T-helper 2 cell treated with Interferon-gamma antibody and Interleukin-4, amounts not matched to agents 5 μg/mL and 100 μg/mL, for 36 hours (primary cell): Measurements from ENCODE around the gene RAB11FIP3.

Experiments
- DNase-seq: peaks from one replicate; pipeline ENCODE4 v3.0.0; 2021; ENCODE audit warnings: low spot score
- H3K27ac Mint-ChIP-seq: one replicate; pipeline ENCODE4 v1.8.0; 2021; ENCODE audit warnings: mild to moderate bottlenecking, mixed read lengths
- H3K27me3 Mint-ChIP-seq: one replicate; pipeline ENCODE4 v1.8.0; 2021; ENCODE audit warnings: low read depth, mixed read lengths
- H3K36me3 Mint-ChIP-seq: one replicate; pipeline ENCODE4 v1.8.0; 2021; ENCODE audit warnings: low read depth, mixed read lengths
- H3K4me1 Mint-ChIP-seq: one replicate; pipeline ENCODE4 v1.8.0; 2021; ENCODE audit warnings: low read depth, mixed read lengths
- H3K4me3 Mint-ChIP-seq: one replicate; pipeline ENCODE4 v1.8.0; 2022; ENCODE audit warnings: mild to moderate bottlenecking, moderate library complexity, mixed read lengths
- H3K9me3 Mint-ChIP-seq: one replicate; pipeline ENCODE4 v1.8.0; 2021; ENCODE audit warnings: mixed read lengths

The RAB11FIP3 gene

GRCh38 chr16:559411-560203 lies 134.2 kb downstream of the RAB11FIP3 start:
- Mint-ChIP-seq H3K4me3 (no peak overlapping the region), H3K9me3 (no peaks in the 10 kb centered on the region), H3K36me3 (no peaks in the 10 kb centered on the region), H3K27ac (no peak overlapping the region), H3K4me1 (no peaks in the 10 kb centered on the region), H3K27me3 (peaks cover 12% of the 10 kb centered on the region)
- no peak for DNase-seq

- DNase-seq = no peak
- no peaks in the 10 kb centered on the region for H3K4me1 Mint-ChIP-seq
- no peak within 1 kb of the TSS for H3K4me3 Mint-ChIP-seq
- no peaks in the 10 kb centered on the region for H3K36me3 Mint-ChIP-seq
- no peaks in the 10 kb centered on the region for H3K9me3 Mint-ChIP-seq
- peaks cover 12% of the 10 kb centered on the region for H3K27me3 Mint-ChIP-seq
- H3K27ac Mint-ChIP-seq = no peak within 1 kb of the TSS
Measured at GRCh38 chr16:560204-560700, 134.8 kb downstream of the RAB11FIP3 start, which contains the start of gene PRR35. Gene PRR35, plus strand, starts transcription at chr16:560394. Its CDS starts 2,901 bp downstream, at chr16:563295.

GRCh38 chr16:560701-561412 lies 135.4 kb downstream of the RAB11FIP3 start:
- H3K4me1 Mint-ChIP-seq = no peaks in the 10 kb centered on the region
- H3K27ac Mint-ChIP-seq = no peak overlapping the region
- no peaks in the 10 kb centered on the region for H3K36me3 Mint-ChIP-seq
- H3K4me3 Mint-ChIP-seq = no peak overlapping the region
- H3K9me3 Mint-ChIP-seq = no peaks in the 10 kb centered on the region
- H3K27me3 Mint-ChIP-seq = peaks cover 12% of the 10 kb centered on the region
- no peak for DNase-seq

- DNase-seq = no peak
- peaks cover 12% of the 10 kb centered on the region for H3K27me3 Mint-ChIP-seq
- no peaks in the 10 kb centered on the region for H3K9me3 Mint-ChIP-seq
- H3K4me3 Mint-ChIP-seq = no peak overlapping the region
- no peak overlapping the region for H3K27ac Mint-ChIP-seq
- no peaks in the 10 kb centered on the region for H3K4me1 Mint-ChIP-seq
- H3K36me3 Mint-ChIP-seq = no peaks in the 10 kb centered on the region
Measured at GRCh38 chr16:561413-561794, 136.0 kb downstream of the RAB11FIP3 start.

GRCh38 chr16:561957-562938 lies 136.8 kb downstream of the RAB11FIP3 start:
- H3K27me3 Mint-ChIP-seq = peaks cover 12% of the 10 kb centered on the region
- no peak for DNase-seq
- peaks cover 7% of the 10 kb centered on the region for H3K4me1 Mint-ChIP-seq
- no peaks in the 10 kb centered on the region for H3K9me3 Mint-ChIP-seq
- H3K36me3 Mint-ChIP-seq = no peaks in the 10 kb centered on the region
- H3K27ac Mint-ChIP-seq = no peak overlapping the region
- no peak overlapping the region for H3K4me3 Mint-ChIP-seq

- Mint-ChIP-seq H3K9me3 (no peaks in the 10 kb centered on the region), H3K27ac (no peak overlapping the region), H3K4me3 (no peak overlapping the region), H3K27me3 (peaks cover 12% of the 10 kb centered on the region), H3K4me1 (peaks cover 8% of the 10 kb centered on the region), H3K36me3 (no peaks in the 10 kb centered on the region)
- DNase-seq = no peak
Measured at GRCh38 chr16:563072-563644, 137.7 kb downstream of the RAB11FIP3 start.

GRCh38 chr16:564690-565418 lies 139.4 kb downstream of the RAB11FIP3 start:
- Mint-ChIP-seq H3K36me3 (no peaks in the 10 kb centered on the region), H3K4me1 (peaks cover 13% of the 10 kb centered on the region), H3K27ac (no peak overlapping the region), H3K9me3 (no peaks in the 10 kb centered on the region), H3K27me3 (peaks cover 6% of the 10 kb centered on the region), H3K4me3 (no peak overlapping the region)
- DNase-seq = no peak

GRCh38 chr16:565419-566330 lies 140.2 kb downstream of the RAB11FIP3 start:
- H3K27ac Mint-ChIP-seq = no peak overlapping the region
- H3K4me1 Mint-ChIP-seq = peaks cover 14% of the 10 kb centered on the region
- peaks cover 6% of the 10 kb centered on the region for H3K27me3 Mint-ChIP-seq
- H3K9me3 Mint-ChIP-seq = no peaks in the 10 kb centered on the region
- no peaks in the 10 kb centered on the region for H3K36me3 Mint-ChIP-seq
- DNase-seq = no peak
- no peak overlapping the region for H3K4me3 Mint-ChIP-seq

- H3K36me3 Mint-ChIP-seq = no peaks in the 10 kb centered on the region
- peaks cover 6% of the 10 kb centered on the region for H3K27me3 Mint-ChIP-seq
- DNase-seq = peak; percentile 53
- H3K4me1 Mint-ChIP-seq = peaks cover 23% of the 10 kb centered on the region
- H3K9me3 Mint-ChIP-seq = no peaks in the 10 kb centered on the region
- H3K4me3 Mint-ChIP-seq = peak within 1 kb of the TSS; percentile 73
- H3K27ac Mint-ChIP-seq = peak within 1 kb of the TSS; percentile 80
Measured at GRCh38 chr16:566475-567372, 141.3 kb downstream of the RAB11FIP3 start, which contains the start of gene NHLRC4. Gene NHLRC4, plus strand, starts transcription at chr16:567005. Its CDS starts 1,043 bp downstream, at chr16:568048.

- Mint-ChIP-seq H3K27ac (peak overlapping the region; percentile 80), H3K4me1 (peaks cover 26% of the 10 kb centered on the region), H3K4me3 (peak overlapping the region; percentile 73), H3K27me3 (peaks cover 2% of the 10 kb centered on the region), H3K36me3 (no peaks in the 10 kb centered on the region), H3K9me3 (no peaks in the 10 kb centered on the region)
- no peak for DNase-seq
Measured at GRCh38 chr16:567373-568256, 142.2 kb downstream of the RAB11FIP3 start.
